Ovary (tissue), 9 donors: ENCODE measurements around the gene WIPF3. TPM values are rescaled to one million over a fixed set of nuclear protein-coding genes. Genes with fewer than 3 reads are reported as not detected.

Experiments used
- DNase-seq, 5 donors: peaks; one replicate each; pipeline ENCODE4 v3.0.0-alpha.2; 2019 to 2020
- H3K27ac ChIP-seq, 2 donors: fragments of 200-600 bp; one replicate each; pipeline versions ENCODE4 v1.5.1 to v1.8.0; 2019 to 2022
- H3K27me3 ChIP-seq: fragments of 200-600 bp; one replicate; pipeline ENCODE4 v1.8.0; 2022
- H3K36me3 ChIP-seq: fragments of 200-600 bp; sonication (generic); one replicate; pipeline ENCODE4 v1.5.1; 2019
- H3K4me1 ChIP-seq: one replicate; pipeline ENCODE4 v1.8.1; 2013; ENCODE audit warnings: mild to moderate bottlenecking, moderate library complexity; ENCODE audit not compliant: insufficient read depth
- H3K4me3 ChIP-seq: fragments of 200-600 bp; sonication (generic); one replicate; pipeline ENCODE4 v1.5.1; 2017
- H3K9me3 ChIP-seq, 2 donors: fragments of 200-600 bp in 1 of 2; sonication (generic) in 1 of 2; one replicate each; pipeline versions ENCODE4 v1.5.1 to v1.8.1; 2013 to 2019; ENCODE audit warnings: mild to moderate bottlenecking in 1 of 2, moderate library complexity in 1 of 2
- EP300 ChIP-seq: sonication (generic); formaldehyde crosslinking; IDR thresholded peaks from one replicate; pipeline ENCODE4 v1.6.1; 2017; ENCODE audit warnings: antibody characterized with exemption
- POLR2A ChIP-seq: fragments of 450-650 bp; IDR thresholded peaks from one replicate; pipeline ENCODE4 v1.6.1; 2017; ENCODE audit warnings: antibody characterized with exemption, mild to moderate bottlenecking, moderate library complexity
- WGBS, 3 donors: extraction: QIAGEN DNeasy Blood & Tissue Kit in 1 of 3; methylation state at CpG; one replicate each; pipeline versions ENCODE4 v1.1.5 to v1.1.7; 2013 to 2017; 5-methylcytosine and 5-hydroxymethylcytosine counted together
- intact Hi-C, 4 donors: fragments of 100-400 bp; cut with DNase I; formaldehyde crosslinking; loops; one replicate each; pipeline versions ENCODE4 v1.11.0 to v1.15.1; 2022 to 2023
- polyA plus RNA-seq, 2 donors: library from polyadenylated mRNA; stranded (reverse); fragments of 200-250 nt in 1 of 2; fragments of 350-450 nt in 1 of 2; fragmentation: Illumina TruSeq in 1 of 2; extraction: RNeasy Lipid Tissue Mini Kit (QIAGEN cat#74804) in 1 of 2; gene quantifications; one replicate each; pipeline ENCODE4 v1.2.3, GENCODE V29; 2013 to 2014
- total RNA-seq, 7 donors: library from RNA; depleted of rRNA in 2 of 7; stranded (reverse); fragments of >200 nt in 2 of 7; fragmentation: NEBNext Ultra II Directional in 3 of 7; extraction: Animal tissue kit (Norgen Biotek cat#: 25700) in 3 of 7; gene quantifications; one replicate each; pipeline versions ENCODE4 v1.1.0 to v1.2.4, GENCODE V29; 2016 to 2023
- TF ChIP-seq, protein P1 (sequence below), 3 donors: fragments of 450-650 bp in 2 of 3; fragments of 200-600 bp in 1 of 3; IDR thresholded peaks; one replicate each; pipeline versions ENCODE4 v1.5.1 to v1.8.0; 2016 to 2022; ENCODE audit warnings: antibody characterized with exemption in 3 of 3, mild to moderate bottlenecking in 1 of 3
- donor health status: DM: no; HTN: no; CAD: no; lungs with moderate emphysema.
- donor health status: DM: no; HTN: no; CAD: no.
- donor health status: Bipolar disorder and iron deficiency.
- donor health status: DM: yes; HTN: yes; CAD: no.
- donor health status: DM: no; HTN: no; CAD: no.
- donor health status: DM: yes; HTN: yes; CAD: no.

Gene WIPF3
- total and polyA plus RNA-seq, 9 donors = 15.3 to 122 (median 53.3) TPM

DNA sequence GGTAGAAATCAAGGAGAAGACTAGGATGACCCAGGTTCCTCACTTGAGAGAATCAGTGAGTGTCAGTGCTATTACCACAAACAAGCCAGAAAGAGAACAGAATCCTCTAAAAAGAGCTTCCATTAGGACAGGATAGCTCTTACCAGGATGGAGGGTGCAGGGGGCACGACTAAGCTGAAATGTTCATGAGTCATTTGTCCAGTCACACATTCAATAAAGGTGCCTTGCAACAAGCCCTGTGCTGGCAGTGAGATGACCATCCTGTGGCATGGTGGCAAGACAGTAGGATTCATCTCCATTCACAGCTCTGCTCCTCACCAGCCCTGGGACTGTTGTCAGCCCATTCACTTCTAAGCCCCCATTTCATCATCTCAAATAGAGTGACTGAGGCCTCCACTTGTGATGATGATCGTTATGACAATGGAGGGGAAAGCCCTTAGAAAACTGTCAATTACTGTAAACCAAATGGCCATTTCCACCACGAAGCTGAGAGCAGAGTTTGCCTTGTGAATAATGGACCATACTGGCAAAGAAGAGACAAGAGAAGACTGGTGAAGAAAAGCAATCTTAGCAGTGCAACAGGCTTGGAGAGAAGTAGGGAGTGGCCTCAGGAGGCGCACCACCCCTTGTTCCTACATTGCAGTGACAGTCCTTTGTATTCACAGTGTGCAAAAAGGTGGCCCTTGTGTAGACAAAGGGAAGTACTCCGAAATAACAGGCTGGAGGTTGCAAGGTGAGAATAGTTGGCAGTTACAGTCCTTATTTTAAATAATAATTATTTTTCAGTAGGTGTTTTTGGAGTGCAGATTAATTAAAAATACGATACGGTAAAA is 9.0 kb upstream of the WIPF3 start:
- no peak overlapping the region for H3K4me3 ChIP-seq
- TF ChIP-seq EP300 (no peak), POLR2A (no peak)
- TF ChIP-seq, protein P1, sequence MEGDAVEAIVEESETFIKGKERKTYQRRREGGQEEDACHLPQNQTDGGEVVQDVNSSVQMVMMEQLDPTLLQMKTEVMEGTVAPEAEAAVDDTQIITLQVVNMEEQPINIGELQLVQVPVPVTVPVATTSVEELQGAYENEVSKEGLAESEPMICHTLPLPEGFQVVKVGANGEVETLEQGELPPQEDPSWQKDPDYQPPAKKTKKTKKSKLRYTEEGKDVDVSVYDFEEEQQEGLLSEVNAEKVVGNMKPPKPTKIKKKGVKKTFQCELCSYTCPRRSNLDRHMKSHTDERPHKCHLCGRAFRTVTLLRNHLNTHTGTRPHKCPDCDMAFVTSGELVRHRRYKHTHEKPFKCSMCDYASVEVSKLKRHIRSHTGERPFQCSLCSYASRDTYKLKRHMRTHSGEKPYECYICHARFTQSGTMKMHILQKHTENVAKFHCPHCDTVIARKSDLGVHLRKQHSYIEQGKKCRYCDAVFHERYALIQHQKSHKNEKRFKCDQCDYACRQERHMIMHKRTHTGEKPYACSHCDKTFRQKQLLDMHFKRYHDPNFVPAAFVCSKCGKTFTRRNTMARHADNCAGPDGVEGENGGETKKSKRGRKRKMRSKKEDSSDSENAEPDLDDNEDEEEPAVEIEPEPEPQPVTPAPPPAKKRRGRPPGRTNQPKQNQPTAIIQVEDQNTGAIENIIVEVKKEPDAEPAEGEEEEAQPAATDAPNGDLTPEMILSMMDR (IDR thresholded peaks at IDR 0.05) = no peak
- peaks cover 15% of the 10 kb centered on the region for H3K4me1 ChIP-seq
- no peaks in the 10 kb centered on the region for H3K36me3 ChIP-seq
- WGBS, 3 donors = 95 to 96% (median 96%) methylated on average over 7 of the region's 7 CpGs
- H3K9me3 ChIP-seq = no peaks in the 10 kb centered on the region
- intact Hi-C loops = no loop called here
- no peaks in the 10 kb centered on the region for H3K27me3 ChIP-seq
- DNase-seq = no peak
- peak overlapping the region in 1 of 2 donors; percentile 80 for H3K27ac ChIP-seq

DNA sequence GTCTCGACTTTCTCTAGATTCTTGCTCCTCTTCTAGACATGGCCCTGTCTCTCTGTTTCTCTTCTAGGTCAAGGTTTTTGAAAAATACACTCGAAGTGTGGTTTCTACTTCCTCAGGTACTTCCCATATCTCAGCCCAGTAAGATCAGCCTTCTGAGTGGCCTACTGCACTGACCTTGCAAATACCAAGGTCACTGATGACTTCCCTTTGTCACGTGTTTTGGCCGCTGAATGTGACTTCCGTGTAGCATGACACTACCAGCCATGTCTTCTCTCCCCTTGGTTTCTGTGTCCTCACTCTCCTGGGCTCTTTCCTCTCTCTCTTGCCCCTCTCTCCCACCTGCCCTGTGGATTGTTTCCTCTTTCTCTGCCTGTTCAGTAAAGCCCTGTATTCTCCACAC is 7.9 kb upstream of the WIPF3 start:
- H3K4me1 ChIP-seq = peaks cover 15% of the 10 kb centered on the region
- no peaks in the 10 kb centered on the region for H3K36me3 ChIP-seq
- no peak for DNase-seq
- intact Hi-C loops = no loop called here
- TF ChIP-seq, protein P1 (IDR thresholded peaks at IDR 0.05) = no peak
- TF ChIP-seq POLR2A (no peak), EP300 (no peak)
- no peak overlapping the region for H3K27ac ChIP-seq
- H3K27me3 ChIP-seq = no peaks in the 10 kb centered on the region
- no peaks in the 10 kb centered on the region for H3K9me3 ChIP-seq
- WGBS, 3 donors = 75 to 84% (median 84%) methylated on average over 5 of the region's 5 CpGs
- no peak overlapping the region for H3K4me3 ChIP-seq

DNA sequence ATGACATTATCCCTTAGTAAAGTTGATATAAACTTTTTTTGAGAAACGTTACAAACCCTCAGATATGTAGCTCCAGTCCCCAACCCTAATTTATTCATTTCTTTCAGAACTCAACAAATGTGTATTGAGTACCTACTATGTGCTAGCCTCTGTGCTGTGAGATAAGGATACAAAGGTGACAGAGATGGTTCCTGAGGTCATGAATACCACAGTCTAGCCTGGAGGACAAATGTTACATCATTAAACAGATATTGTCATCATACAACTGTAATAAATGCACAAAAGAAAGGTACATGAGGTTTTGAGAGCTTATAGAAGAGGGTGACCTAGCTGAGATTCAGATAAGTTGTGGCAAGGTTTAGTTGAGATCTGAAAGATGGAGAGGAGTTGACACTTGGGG is 4.4 kb upstream of the WIPF3 start:
- intact Hi-C loops = loop anchor here in 1 of 4 donors (10.0 kb wide), 1 partner anchor 47 kb away; no protein-coding TSS in a partner anchor
- Histone ChIP-seq H3K4me3 (no peak overlapping the region), H3K4me1 (peaks cover 4% of the 10 kb centered on the region), H3K9me3 (no peaks in the 10 kb centered on the region), H3K27me3 (no peaks in the 10 kb centered on the region), H3K36me3 (no peaks in the 10 kb centered on the region), H3K27ac (no peak overlapping the region)
- WGBS, 3 donors = 82 to 90% (median 83%) methylated on average over 1 of the region's 1 CpG
- DNase-seq = no peak
- TF ChIP-seq POLR2A = no peak
- TF ChIP-seq, protein P1 (IDR thresholded peaks at IDR 0.05) = no peak
- no peak for TF ChIP-seq EP300

DNA sequence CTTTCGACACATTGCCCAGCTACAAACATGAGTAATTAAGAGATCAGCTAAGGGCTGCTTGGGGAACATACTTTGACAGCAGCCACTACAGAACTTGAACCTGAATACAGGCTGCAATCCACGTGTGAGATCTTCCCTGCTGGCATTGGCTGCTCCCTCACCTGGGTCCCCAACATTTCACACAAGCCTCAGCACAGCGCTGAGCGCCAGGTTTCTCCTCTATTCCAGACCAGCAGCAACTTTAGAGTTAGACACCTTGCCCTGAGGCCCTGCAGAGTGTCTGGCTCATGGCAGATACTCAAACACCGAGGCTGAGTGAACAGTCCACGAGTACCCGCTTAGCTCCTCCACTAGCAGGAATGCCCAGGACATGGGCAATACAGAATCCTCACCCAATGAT is 1.3 kb upstream of the WIPF3 start:
- DNase-seq = no peak
- 90 to 94% (median 91%) methylated on average over 7 of the region's 7 CpGs for WGBS, 3 donors
- Histone ChIP-seq H3K27me3 (no peaks in the 10 kb centered on the region), H3K4me3 (no peak overlapping the region), H3K4me1 (peaks cover 4% of the 10 kb centered on the region), H3K27ac (no peak overlapping the region), H3K9me3 (no peaks in the 10 kb centered on the region), H3K36me3 (no peaks in the 10 kb centered on the region)
- TF ChIP-seq POLR2A (no peak), EP300 (no peak)
- TF ChIP-seq, protein P1 (IDR thresholded peaks at IDR 0.05) = no peak
- intact Hi-C loops = loop anchor here in 1 of 4 donors (5.0 to 10.0 kb wide), 2 partner anchors 50 to 62 kb away; no protein-coding TSS in a partner anchor
